C1 segment of cervical spinal cord (tissue), 14 donors: Measurements from ENCODE around the gene RRP9.
"Not testable (repeated sequence)": the region's sequence is repeated elsewhere in the genome, so short reads cannot be mapped to it uniquely, and the experiment has no call there.

Source experiments
- DNase-seq, 14 donors: peaks; one replicate each; lab custom pipeline; 2025; lab: John Stamatoyannopoulos, UW

Gene RRP9, protein sequence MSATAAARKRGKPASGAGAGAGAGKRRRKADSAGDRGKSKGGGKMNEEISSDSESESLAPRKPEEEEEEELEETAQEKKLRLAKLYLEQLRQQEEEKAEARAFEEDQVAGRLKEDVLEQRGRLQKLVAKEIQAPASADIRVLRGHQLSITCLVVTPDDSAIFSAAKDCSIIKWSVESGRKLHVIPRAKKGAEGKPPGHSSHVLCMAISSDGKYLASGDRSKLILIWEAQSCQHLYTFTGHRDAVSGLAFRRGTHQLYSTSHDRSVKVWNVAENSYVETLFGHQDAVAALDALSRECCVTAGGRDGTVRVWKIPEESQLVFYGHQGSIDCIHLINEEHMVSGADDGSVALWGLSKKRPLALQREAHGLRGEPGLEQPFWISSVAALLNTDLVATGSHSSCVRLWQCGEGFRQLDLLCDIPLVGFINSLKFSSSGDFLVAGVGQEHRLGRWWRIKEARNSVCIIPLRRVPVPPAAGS

DNA sequence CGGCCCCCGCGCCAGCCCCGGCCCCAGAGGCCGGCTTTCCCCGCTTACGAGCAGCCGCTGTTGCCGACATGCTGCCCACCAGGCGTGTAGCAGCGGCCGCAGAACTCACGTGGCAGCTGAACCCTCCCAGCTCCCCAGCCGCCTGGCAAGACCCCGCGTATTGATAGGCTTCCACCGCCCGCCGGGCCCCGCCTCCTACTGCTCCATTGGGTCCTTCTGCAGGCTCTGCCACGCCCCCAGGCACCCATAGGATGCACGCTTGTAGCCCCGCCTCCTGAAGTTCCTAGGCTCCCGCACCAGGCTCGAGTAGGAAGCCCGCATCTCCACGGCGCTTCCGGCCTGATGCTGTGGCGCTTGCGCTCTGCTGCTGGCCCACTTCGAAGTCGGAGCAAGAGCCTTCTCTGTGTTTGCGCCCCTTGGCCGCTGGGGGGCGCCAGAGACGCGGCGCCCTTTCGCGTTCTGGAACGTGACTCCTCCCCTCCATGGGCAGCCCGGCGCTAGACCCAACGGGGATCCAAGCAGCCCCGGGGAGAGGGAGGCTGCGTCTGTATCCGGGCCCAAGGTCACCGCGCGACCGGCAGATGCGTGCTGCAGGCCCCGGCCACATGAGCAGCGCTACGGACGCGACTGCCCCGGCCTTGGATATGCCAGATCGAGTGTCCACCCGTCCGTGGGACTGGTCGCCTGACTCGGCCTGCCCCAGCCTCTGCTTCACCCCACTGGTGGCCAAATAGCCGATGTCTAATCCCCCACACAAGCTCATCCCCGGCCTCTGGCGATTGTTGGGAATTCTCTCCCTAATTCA, at the start of gene RRP9, which contains the start of gene PARP3:
TSS of gene RRP9 (minus strand) at position 107 of the 805 bp plus-strand sequence. CDS start at position 70, 37 bp downstream.
TSS of gene PARP3 (plus strand) at position 566 of the 805 bp plus-strand sequence. CDS start 993 bp downstream, outside the sequence.
- peak; percentile 92 to 100 (median 99) for DNase-seq

DNA sequence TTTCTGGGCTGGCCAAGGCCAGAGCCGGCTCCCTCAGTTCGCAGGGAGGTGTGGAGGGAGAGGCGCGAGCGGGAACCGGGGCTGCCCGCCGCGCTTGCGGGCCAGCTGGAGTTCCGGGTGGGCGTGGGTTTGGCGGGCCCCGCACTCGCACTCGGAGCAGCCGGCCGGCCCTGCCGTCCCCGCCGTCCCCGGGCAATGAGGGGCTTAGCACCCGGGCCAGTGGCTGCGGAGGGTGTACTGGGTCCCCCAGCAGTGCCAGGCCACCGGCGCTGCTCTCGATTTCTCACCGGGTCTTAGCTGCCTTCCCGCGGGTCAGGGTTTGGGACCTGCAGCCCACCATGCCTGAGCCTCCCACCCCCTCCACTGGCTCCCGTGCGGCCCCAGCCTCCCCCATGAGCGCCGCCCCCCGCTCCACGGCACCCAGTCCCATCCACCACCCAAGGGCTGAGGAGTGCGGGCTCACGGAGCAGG, 48.8 kb upstream of the RRP9 start:
- DNase-seq, result not testable (repeated sequence)

DNA sequence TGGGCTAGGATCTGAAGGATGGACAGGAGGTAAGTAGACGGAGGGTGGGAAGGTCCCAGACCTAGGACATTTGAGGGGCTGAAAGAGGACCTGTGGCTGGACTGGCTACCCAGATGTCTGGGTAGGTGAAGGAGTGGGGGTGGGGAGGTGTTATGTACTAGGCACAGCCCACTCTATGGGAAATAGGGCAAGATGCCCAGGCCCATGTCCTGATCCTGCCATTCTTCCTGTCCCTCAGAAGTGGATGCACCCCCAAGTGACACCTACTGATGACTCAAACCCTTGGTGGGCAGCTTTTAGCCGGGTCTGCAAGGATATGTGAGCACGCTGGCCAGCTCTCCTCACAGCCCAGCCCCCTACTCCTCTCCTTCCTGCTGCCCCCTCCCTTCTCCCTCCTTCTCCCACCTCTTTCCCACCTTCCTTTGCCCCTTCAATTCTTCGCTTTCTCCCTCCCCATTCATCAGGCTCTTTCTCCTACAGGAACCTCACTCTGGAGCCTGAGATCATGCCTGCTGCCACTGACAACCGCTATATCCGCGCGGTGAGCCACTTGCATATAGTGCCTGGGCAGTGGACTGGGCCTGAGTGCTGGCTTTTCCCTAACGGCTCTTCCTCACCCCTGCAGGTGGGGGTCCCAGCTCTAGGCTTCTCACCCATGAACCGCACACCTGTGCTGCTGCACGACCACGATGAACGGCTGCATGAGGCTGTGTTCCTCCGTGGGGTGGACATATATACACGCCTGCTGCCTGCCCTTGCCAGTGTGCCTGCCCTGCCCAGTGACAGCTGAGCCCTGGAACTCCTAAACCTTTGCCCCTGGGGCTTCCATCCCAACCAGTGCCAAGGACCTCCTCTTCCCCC, 46.8 kb upstream of the RRP9 start:
- DNase-seq, result no peak

DNA sequence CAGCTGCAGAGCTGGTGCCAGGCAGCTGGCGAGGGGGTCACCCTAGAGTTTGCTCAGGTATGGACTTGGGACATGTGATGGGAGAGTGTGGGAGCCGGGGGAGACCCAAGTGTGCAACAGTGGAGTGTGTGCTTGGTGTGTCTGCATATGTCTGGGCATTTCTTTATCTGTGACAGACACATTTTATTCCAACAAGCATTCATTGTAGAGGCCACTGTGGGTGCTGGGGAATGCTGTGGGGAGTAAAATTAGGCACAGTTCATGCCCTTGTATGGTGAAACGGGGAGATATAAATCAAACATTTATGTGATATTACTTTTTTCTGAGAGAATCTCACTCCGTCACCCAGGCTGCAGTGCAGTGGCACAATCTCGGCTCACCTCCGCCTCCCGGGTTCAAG, 45.9 kb upstream of the RRP9 start:
- DNase-seq, result no peak

DNA sequence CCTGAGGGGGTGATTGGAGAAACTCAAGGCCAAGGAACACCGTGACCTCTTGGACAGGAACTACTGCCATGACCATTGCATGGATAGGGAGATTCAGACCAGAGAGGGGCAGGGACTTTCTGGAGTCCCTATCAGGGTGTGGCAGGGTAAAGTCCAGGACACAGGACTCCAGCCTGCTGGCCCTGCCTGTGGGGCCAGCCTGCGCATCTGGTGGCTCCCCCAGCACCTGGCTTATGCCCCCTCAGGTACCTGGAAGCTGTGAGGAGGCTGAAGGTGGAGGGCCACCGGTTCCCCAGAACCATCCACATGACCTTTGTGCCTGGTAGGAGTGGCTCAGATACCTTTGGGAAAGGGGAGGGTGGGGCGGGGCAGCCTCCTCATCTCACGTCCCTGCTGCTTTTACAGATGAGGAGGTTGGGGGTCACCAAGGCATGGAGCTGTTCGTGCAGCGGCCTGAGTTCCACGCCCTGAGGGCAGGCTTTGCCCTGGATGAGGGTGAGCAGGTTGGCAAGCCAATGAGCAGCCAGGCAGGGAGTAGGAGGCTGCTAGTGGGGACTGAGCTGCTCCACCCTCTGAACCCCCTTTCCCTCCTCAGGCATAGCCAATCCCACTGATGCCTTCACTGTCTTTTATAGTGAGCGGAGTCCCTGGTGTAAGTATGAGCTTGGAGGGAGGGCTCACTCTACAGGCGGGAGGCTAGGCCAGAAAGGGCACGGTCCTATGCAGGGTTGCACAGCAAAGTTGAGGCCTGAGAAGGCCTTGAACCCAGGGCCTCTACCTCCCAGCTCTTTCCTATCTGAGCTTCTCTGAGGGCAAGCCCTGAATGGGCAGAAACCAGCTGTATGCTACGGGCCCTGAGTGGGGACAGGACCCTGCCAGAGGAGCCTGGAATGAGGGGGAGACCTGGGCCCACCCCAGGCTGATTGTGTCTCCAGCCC, 44.6 kb upstream of the RRP9 start:
- no peak for DNase-seq

DNA sequence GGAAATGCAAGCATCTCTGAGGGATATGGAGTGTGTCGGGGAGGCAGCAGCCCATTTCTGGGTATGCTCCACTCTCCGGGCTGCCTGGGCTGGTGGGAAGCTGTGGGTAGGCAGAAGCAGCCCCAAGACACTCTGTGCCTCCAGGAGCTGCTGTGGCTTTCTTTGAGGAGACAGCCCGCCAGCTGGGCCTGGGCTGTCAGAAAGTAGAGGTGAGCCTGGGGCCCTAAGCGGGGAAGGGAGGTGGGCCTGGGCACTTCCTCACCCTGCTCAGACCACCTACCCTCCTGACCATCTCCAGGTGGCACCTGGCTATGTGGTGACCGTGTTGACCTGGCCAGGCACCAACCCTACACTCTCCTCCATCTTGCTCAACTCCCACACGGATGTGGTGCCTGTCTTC, 43.4 kb upstream of the RRP9 start:
- no peak for DNase-seq

DNA sequence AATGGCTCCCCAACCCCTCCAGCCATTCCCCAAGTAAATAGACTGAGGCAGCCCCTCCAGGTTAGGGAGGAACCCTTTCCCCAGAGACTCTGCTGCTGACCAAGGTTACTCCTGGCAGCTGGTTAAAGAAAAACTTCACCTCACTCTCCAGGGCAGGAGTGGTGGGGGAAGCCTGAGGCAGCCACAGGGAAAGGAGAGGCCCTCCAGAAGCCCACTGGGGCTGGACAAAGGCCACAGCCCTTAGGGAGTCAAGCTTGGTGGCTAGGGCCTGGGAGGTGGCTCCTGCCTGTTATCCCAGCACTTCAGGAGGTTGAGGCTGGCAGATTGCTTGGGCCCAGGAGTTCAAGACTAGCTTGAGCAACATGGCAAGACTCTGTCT, 42.6 kb upstream of the RRP9 start:
- no peak for DNase-seq

DNA sequence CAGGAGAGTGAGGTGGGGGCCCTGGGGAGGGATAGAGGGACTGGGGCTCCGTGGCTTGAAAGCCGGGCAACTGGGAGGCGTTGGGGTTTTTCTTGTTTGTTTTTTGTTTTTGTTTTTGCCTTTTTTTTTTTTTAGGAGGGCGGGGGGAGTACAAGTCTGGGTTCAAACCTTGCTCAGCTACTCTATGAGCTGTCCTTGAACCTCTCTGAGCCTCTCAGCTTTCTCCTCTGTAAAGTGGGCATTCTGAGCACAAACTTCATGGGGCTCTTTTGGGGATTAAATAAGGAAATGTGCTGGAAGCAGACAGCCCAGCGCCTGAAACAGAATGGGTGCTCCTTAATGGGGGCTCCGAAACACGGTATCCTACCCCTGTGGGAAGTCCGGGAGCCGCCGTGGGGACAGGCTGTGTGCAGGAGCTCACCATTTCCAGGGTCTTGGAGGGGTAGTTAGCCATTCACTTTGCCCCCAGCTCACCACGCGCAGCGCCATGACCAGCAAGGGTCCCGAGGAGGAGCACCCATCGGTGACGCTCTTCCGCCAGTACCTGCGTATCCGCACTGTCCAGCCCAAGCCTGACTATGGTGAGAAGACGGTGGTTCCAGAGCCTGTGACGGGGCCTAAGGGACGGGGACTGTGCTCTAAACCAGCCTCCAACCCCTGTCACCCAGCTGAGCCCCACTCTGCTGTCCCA, 42.0 kb upstream of the RRP9 start:
- DNase-seq, result no peak

DNA sequence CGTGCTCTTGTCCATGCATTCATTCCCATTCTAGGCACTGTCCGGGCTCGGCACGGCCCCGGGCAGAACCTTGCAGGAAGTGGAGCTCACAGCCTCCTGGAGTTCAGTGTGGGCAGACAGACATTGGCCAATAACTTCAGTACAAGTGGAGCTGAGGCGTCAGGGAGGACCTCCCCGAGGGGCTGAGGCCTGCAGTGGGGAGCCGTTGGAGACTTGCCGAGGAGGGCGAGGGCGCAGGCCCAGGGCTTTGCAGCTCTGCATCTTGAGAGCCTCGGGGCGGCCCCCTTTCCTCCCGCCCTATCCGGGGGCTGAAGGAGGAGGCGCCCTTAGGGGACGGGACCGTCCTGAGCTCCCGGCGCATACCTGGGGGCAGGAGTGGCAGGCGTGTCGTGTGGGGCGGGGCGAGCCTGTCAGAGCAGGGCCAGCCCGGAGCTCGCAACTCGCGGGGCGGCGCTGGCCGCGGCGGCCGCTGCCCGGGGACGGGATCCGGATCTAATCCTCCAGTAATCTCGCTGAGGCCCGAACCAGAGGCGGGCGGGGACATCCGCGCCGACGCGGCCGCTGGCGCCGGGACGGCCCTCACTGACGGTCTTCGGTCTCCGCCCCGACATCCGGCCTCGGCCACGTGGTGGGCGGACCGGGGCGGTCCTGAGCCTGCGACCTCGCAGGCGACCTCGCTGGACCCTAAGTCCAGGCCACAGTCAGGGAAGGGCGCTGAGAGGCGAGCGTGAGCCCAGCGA, 41.3 kb upstream of the RRP9 start, which contains the start of gene ACY1:
TSS of gene ACY1 (plus strand) at position 698 of the 740 bp plus-strand sequence. CDS start 530 bp downstream, outside the sequence.
- DNase-seq, result peak in 11 of 14 donors; percentile 47 to 84 (median 62)

DNA sequence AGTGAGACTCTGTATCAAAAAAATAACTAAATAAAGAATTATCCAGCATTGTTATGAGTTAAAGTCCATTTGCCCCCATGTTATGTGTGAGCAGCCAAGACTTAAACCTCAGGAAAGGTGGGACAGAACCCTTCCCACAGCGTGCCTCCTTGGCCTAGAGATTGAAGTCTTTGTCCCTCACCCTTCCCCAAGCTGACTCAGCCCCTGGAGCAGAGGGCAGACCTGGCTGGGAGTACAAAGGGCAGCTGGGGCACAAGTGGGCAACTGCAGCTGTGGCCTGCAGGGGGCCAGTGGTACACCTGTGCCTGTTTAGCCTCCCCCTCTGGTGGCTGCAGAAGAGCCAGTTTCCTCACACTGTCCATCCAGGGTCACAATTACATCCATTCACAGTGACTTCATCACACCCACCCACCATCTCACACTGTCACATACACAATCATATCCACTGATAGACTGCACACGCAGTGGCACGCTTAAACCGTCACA, 40.7 kb upstream of the RRP9 start:
- no peak for DNase-seq

DNA sequence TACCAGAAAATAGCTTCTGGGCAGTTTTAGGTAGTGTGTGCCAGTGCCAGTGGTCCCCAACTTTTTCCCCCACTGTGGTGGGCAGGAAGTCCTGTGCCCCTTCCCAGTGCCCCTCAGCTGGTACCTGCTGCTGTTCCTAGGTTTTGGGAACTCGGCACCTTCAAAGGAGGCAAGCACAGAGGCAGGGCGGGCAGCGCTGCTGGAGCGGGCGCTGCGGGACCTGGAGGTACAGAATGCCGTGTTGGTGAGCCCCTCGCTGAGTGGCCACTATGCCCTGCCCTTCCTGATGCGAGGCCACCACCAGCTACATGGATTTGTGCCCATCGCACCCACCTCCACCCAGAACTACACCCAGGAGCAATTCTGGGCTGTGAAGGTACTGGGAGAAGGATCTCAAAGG, 38.5 kb upstream of the RRP9 start:
- DNase-seq, result no peak

DNA sequence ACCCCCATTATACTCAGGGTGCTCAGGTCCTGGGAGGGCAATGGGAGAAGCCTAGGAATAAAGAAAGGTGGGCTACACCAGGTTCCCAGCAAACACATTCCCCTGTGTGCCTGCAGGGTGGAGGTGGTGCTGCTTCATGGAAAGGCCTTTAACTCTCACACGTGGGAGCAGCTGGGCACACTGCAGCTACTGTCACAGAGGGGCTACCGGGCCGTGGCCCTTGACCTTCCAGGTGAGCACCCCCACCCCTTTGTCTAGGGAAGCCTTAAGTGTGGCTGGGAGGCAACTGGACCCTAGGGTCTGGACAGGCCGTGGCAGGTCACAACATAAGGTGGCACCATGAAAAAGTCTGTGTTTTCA, 36.4 kb upstream of the RRP9 start:
- DNase-seq, result no peak

DNA sequence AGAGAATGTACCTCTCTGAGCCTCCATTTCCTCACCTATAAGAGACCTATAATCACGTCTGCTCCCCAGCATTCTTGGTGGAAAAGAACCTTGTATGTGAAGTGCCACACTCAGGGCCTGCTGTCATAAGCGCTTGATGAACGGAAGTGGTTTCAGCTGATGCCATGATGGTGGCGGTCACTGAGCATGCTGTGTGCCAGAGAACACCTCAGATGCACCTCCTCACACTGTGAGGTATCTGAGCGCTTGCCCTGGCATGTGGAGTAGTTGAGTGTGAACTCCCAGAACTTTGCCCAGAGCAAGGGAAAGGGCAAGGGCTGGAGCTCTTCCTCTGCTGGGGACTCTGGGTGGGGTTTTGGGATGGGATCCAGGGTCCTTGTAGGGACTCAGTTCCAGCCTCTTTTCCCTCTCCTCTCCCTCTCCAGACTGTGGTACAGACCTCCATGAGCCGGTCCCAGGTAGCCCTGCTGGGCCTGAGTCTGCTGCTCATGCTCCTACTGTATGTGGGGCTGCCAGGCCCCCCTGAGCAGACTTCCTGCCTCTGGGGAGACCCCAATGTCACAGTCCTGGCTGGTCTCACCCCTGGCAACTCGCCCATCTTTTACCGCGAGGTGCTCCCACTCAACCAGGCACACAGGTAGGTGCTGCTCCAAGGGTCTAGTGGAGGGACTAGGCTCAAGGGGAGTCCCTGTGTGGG, 35.9 kb upstream of the RRP9 start:
- no peak for DNase-seq

DNA sequence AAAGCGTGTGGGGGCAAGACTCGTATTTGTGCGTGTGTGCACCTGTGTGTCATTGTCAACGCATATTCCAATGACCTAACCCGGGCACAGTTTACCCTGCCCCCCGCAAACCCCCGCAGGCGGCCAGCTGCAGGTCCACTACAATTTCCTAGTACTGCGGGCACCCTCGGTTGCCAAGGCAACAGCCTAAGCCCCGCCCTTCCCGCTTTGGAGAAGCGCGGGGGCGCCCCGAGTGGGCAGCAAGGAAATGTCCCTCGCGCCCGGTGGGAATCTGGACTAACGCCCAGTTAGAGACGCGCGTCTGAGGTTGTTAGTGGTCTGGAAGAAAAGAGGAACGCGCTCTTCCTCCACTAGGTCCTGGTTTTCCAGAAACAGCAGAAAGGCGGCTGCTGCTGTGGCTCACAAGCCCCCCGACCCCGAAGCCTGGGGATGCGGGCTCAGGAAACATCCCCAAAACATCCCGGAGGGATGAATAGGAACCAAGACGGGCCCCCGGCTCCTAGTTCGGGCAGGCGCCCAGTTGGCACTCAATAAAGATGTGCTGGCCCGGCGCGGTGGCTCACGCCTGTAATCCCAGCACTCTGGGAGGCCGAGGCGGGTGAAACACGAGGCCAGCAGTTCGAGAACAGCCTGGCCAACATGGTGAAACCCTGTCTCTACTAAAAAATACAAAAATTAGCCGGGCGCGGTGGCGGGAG, 34.3 kb upstream of the RRP9 start:
- DNase-seq, result peak in 12 of 14 donors; percentile 47 to 95 (median 64)

DNA sequence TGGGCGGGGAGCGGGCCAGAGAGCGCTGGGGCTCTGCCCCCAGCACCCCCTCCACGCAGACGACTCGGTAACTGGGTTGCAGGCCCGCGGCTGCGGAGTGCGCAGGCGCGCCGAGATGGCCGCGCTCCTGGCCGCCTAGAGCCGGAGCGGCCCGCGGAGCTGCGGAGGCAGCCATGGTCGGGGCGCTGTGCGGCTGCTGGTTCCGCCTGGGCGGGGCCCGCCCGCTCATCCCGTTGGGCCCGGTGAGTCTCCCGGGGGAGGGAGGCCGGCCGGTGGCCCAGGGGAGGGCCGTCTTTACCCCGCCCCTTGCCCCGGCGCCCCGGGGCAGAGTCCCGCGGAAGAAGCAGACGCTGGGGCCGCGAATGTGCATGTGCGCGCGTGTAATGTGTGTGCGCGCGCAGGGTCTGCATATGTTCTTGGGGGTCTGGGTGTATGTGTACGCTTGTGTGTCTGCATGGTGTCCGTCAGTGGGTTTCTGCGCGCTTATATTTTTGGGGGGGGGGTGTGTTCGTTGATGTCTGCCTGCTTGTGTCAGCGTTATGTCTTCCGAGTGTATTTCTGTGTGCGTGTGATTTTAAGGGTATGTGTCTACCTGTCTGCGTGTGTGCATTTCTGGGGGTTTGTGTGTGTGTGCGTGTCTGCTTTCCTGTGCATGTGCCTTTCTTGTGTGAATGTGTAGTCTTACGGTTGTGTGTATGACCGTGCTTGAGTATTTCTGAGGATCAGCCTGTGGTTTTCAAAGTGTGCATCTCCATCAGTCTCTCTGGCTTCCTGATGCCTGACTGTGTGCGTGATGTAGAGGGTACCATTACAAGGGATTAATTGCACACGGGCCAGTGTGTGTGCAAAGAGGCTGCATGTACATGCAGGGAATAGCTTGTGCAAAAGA, 33.5 kb upstream of the RRP9 start, which contains the start of gene ABHD14A:
TSS of gene ABHD14A (plus strand) at position 102 of the 889 bp plus-strand sequence. CDS start at position 174, 72 bp downstream.
- DNase-seq, result peak in 12 of 14 donors; percentile 34 to 86 (median 62)
